ENCODE measurements around the gene REV3L.

REV3L gene

DNA sequence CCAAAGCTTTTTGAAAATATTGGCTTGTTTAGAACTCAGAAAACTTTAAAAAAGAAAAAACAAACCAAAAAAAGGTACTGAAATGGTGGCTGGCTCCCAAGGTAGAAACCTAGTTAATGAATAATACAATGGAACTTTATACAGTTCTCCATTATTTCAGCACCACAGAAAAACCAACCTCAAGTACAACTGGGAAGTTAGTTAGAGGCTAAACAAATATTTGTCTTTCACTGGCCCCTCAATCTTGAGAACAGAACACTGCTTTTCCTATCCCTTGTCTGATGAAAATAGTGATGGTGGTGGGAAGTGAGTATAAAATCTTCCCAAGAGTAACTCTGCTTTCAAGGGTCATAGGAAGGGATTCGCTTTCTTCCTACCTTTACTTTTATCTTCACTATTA lies 126.5 kb downstream of the REV3L start:
- Histone ChIP-seq H3K9me3 (ENCODE audit: insufficient read depth, low read length) (no peaks in the 10 kb centered on the region), H3K79me2 (ENCODE audit: low read length) (no peaks in the 10 kb centered on the region), H3K4me3 (ENCODE audit: low read length) (no peak overlapping the region), H3K4me1 (ENCODE audit: low read length) (peaks cover 3% of the 10 kb centered on the region; the same call in 1 of the 2 replicates), H3K36me3 (replicated peaks; ENCODE audit: low read depth, low read length) (peaks cover 10% of the 10 kb centered on the region), H3K27me3 (ENCODE audit: low read depth, low read length) (no peaks in the 10 kb centered on the region), H2AFZ (ENCODE audit: low read depth, low read length) (no peak overlapping the region), H3K9ac (ENCODE audit: low read length) (no peak overlapping the region), H4K20me1 (ENCODE audit: insufficient read depth, low read length) (no peaks in the 10 kb centered on the region), H3K4me2 (ENCODE audit: low read length) (no peak overlapping the region), H3K27ac (ENCODE audit: low read length) (no peak overlapping the region)
- no peak for TF ChIP-seq CTCF (IDR thresholded peaks at IDR 0.05; ENCODE audit: low read depth, low read length)
- TF ChIP-seq EZH2phosphoT487 (IDR thresholded peaks at IDR 0.05; ENCODE audit: low read depth) = no peak

GRCh38 chr6:111354758-111355555 lies 128.1 kb downstream of the REV3L start:
- no peak overlapping the region for H3K27ac ChIP-seq (ENCODE audit: low read length)
- H4K20me1 ChIP-seq (ENCODE audit: insufficient read depth, low read length) = no peaks in the 10 kb centered on the region
- peaks cover 3% of the 10 kb centered on the region; the same call in 1 of the 2 replicates for H3K4me1 ChIP-seq (ENCODE audit: low read length)
- no peaks in the 10 kb centered on the region for H3K9me3 ChIP-seq (ENCODE audit: insufficient read depth, low read length)
- no peak overlapping the region for H3K4me3 ChIP-seq (ENCODE audit: low read length)
- peaks cover 10% of the 10 kb centered on the region for H3K36me3 ChIP-seq (replicated peaks; ENCODE audit: low read depth, low read length)
- no peak overlapping the region for H3K9ac ChIP-seq (ENCODE audit: low read length)
- no peak for TF ChIP-seq EZH2phosphoT487 (IDR thresholded peaks at IDR 0.05; ENCODE audit: low read depth)
- no peak for TF ChIP-seq CTCF (IDR thresholded peaks at IDR 0.05; ENCODE audit: low read depth, low read length)
- H3K79me2 ChIP-seq (ENCODE audit: low read length) = no peaks in the 10 kb centered on the region
- H3K4me2 ChIP-seq (ENCODE audit: low read length) = no peak overlapping the region
- no peak overlapping the region for H2AFZ ChIP-seq (ENCODE audit: low read depth, low read length)
- no peaks in the 10 kb centered on the region for H3K27me3 ChIP-seq (ENCODE audit: low read depth, low read length)

- Histone ChIP-seq H4K20me1 (ENCODE audit: insufficient read depth, low read length) (no peaks in the 10 kb centered on the region), H2AFZ (ENCODE audit: low read depth, low read length) (no peak overlapping the region), H3K36me3 (replicated peaks; ENCODE audit: low read depth, low read length) (peaks cover 10% of the 10 kb centered on the region), H3K4me2 (ENCODE audit: low read length) (no peak overlapping the region), H3K4me3 (ENCODE audit: low read length) (no peak overlapping the region), H3K9me3 (ENCODE audit: insufficient read depth, low read length) (no peaks in the 10 kb centered on the region), H3K27me3 (ENCODE audit: low read depth, low read length) (no peaks in the 10 kb centered on the region), H3K27ac (ENCODE audit: low read length) (no peak overlapping the region), H3K9ac (ENCODE audit: low read length) (no peak overlapping the region), H3K79me2 (ENCODE audit: low read length) (no peaks in the 10 kb centered on the region), H3K4me1 (ENCODE audit: low read length) (peaks cover 3% of the 10 kb centered on the region; the same call in 1 of the 2 replicates)
- no peak for TF ChIP-seq CTCF (IDR thresholded peaks at IDR 0.05; ENCODE audit: low read depth, low read length)
- TF ChIP-seq EZH2phosphoT487 (IDR thresholded peaks at IDR 0.05; ENCODE audit: low read depth) = no peak
Measured at GRCh38 chr6:111353912-111354462, 129.0 kb downstream of the REV3L start.

- peaks cover 43% of the 10 kb centered on the region for H3K4me1 ChIP-seq (ENCODE audit: low read length)
- H3K4me3 ChIP-seq (ENCODE audit: low read length) = no peak overlapping the region
- no peaks in the 10 kb centered on the region for H3K79me2 ChIP-seq (ENCODE audit: low read length)
- no peaks in the 10 kb centered on the region for H4K20me1 ChIP-seq (ENCODE audit: insufficient read depth, low read length)
- no peaks in the 10 kb centered on the region for H3K27me3 ChIP-seq (ENCODE audit: low read depth, low read length)
- H3K9ac ChIP-seq (ENCODE audit: low read length) = no peak overlapping the region
- no peak for TF ChIP-seq EZH2phosphoT487 (IDR thresholded peaks at IDR 0.05; ENCODE audit: low read depth)
- no peak for TF ChIP-seq CTCF (IDR thresholded peaks at IDR 0.05; ENCODE audit: low read depth, low read length)
- peaks cover 5% of the 10 kb centered on the region for H3K36me3 ChIP-seq (replicated peaks; ENCODE audit: low read depth, low read length)
- no peak overlapping the region for H2AFZ ChIP-seq (ENCODE audit: low read depth, low read length)
- no peak overlapping the region for H3K4me2 ChIP-seq (ENCODE audit: low read length)
- H3K9me3 ChIP-seq (ENCODE audit: insufficient read depth, low read length) = no peaks in the 10 kb centered on the region
- H3K27ac ChIP-seq (ENCODE audit: low read length) = no peak overlapping the region
Measured at GRCh38 chr6:111347589-111347988, 135.4 kb downstream of the REV3L start.

All from OCI-LY3 (cell line).